ENCODE measurements around the gene CXCL5.

DNA sequence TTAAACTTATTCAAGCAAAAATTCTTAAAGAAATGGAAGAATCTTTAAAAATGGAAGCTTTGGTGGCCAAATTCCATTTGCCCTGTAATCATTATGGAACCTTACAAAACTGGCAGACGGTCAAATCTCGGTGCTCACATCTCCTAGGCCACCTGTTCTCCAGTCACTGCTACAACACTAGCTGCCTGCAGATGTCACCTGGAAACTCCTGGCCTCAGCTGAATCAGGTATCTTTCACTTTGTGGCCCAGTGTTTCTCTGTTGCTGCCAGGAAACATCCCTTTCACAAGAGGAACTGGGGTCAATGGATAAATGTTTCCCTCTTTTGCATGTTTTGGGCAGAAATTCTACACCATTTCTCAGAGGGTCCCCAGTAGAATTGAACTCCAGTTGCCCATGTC lies 44.2 kb upstream of the CXCL5 start:
- TF ChIP-seq, protein P1, sequence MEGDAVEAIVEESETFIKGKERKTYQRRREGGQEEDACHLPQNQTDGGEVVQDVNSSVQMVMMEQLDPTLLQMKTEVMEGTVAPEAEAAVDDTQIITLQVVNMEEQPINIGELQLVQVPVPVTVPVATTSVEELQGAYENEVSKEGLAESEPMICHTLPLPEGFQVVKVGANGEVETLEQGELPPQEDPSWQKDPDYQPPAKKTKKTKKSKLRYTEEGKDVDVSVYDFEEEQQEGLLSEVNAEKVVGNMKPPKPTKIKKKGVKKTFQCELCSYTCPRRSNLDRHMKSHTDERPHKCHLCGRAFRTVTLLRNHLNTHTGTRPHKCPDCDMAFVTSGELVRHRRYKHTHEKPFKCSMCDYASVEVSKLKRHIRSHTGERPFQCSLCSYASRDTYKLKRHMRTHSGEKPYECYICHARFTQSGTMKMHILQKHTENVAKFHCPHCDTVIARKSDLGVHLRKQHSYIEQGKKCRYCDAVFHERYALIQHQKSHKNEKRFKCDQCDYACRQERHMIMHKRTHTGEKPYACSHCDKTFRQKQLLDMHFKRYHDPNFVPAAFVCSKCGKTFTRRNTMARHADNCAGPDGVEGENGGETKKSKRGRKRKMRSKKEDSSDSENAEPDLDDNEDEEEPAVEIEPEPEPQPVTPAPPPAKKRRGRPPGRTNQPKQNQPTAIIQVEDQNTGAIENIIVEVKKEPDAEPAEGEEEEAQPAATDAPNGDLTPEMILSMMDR (IDR thresholded peaks at IDR 0.05; ENCODE audit: extremely low read depth in 1 of 2, insufficient read depth in 1 of 2, low read depth in 1 of 2, low read length in 2 of 2), result no peak
- no peak for TF ChIP-seq POLR2AphosphoS5 (IDR thresholded peaks at IDR 0.05; ENCODE audit: insufficient read depth, low read depth, low read length)
- TF ChIP-seq POLR2A (IDR thresholded peaks at IDR 0.05; ENCODE audit: low read depth, low read length), result no peak
- TF ChIP-seq JUN (IDR thresholded peaks at IDR 0.05; ENCODE audit: borderline replicate concordance, insufficient read depth, insufficient read length, low read depth), result no peak
- no peak for TF ChIP-seq EZH2 (IDR thresholded peaks at IDR 0.05; ENCODE audit: borderline replicate concordance, low read depth, low read length, severe bottlenecking)
- TF ChIP-seq FOS (IDR thresholded peaks at IDR 0.05; ENCODE audit: borderline replicate concordance, insufficient read depth, low read length), result no peak
- TF ChIP-seq, protein P2, sequence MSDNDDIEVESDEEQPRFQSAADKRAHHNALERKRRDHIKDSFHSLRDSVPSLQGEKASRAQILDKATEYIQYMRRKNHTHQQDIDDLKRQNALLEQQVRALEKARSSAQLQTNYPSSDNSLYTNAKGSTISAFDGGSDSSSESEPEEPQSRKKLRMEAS (IDR thresholded peaks at IDR 0.05; ENCODE audit: insufficient read depth, insufficient read length), result no peak
- no peak for TF ChIP-seq GATA2 (IDR thresholded peaks at IDR 0.05; ENCODE audit: insufficient read depth, insufficient read length, low read depth, low read length)
- TF ChIP-seq MYC (IDR thresholded peaks at IDR 0.05; ENCODE audit: low read depth, low read length), result no peak
